Liver (tissue), 9 donors: ENCODE measurements around the gene SLC12A5. TPM values are rescaled to one million over a fixed set of nuclear protein-coding genes. Genes with fewer than 3 reads are reported as not detected.

Experiments used
- DNase-seq: peaks from one replicate; pipeline ENCODE4 v3.0.0-alpha.2; 2017; ENCODE audit warnings: low spot score
- H3K27ac ChIP-seq, 2 donors: one replicate each; pipeline ENCODE4 v1.7.0; 2013; ENCODE audit warnings: inconsistent platforms in 2 of 2, low read length in 2 of 2, control low read depth in 1 of 2, low read depth in 1 of 2, mild to moderate bottlenecking in 1 of 2
- H3K27me3 ChIP-seq, 4 donors: one replicate each; pipeline versions ENCODE4 v1.6.1 to v1.7.0; 2013; ENCODE audit warnings: low read length in 3 of 4, inconsistent platforms in 1 of 4, mild to moderate bottlenecking in 1 of 4, moderate library complexity in 1 of 4; ENCODE audit not compliant: control insufficient read depth in 4 of 4, insufficient read depth in 4 of 4
- H3K36me3 ChIP-seq, 4 donors: one replicate each; pipeline versions ENCODE4 v1.6.1 to v1.7.0; 2013; ENCODE audit warnings: low read length in 3 of 4, mild to moderate bottlenecking in 3 of 4, low read depth in 1 of 4, moderate library complexity in 1 of 4; ENCODE audit not compliant: control insufficient read depth in 4 of 4, insufficient read depth in 3 of 4
- H3K4me1 ChIP-seq, 4 donors: one replicate each; pipeline versions ENCODE4 v1.6.1 to v1.7.0; 2013; ENCODE audit warnings: low read length in 3 of 4, mild to moderate bottlenecking in 3 of 4, moderate library complexity in 1 of 4; ENCODE audit not compliant: control insufficient read depth in 4 of 4, insufficient read depth in 4 of 4
- H3K4me3 ChIP-seq, 3 donors: one replicate each; pipeline versions ENCODE4 v1.6.1 to v1.7.0; 2013; ENCODE audit warnings: low read length in 3 of 3, control low read depth in 1 of 3, low read depth in 1 of 3, mild to moderate bottlenecking in 1 of 3
- H3K9ac ChIP-seq, 2 donors: one replicate each; pipeline ENCODE4 v1.7.0; 2013; ENCODE audit warnings: low read length in 2 of 2, mild to moderate bottlenecking in 2 of 2, moderate library complexity in 2 of 2, control low read depth in 1 of 2, low read depth in 1 of 2
- H3K9me3 ChIP-seq, 4 donors: one replicate each; pipeline versions ENCODE4 v1.6.1 to v1.7.0; 2013; ENCODE audit warnings: low read length in 3 of 4; ENCODE audit not compliant: control insufficient read depth in 4 of 4
- ATF3 ChIP-seq: IDR thresholded peaks from 2 replicates; pipeline ENCODE4 v1.6.1; 2016; ENCODE audit warnings: antibody characterized with exemption
- CTCF ChIP-seq: fragments of 150-350 bp; IDR thresholded peaks from 2 replicates; pipeline ENCODE4 v1.5.1; 2017; ENCODE audit warnings: improper control_type of control experiment, low read depth, low read length; ENCODE audit not compliant: missing input control
- EGR1 ChIP-seq, 2 donors: IDR thresholded peaks; 2 replicates each; pipeline ENCODE4 v1.6.1; 2016 to 2018; ENCODE audit warnings: antibody characterized with exemption in 2 of 2, low read depth in 2 of 2
- FOXA1 ChIP-seq: IDR thresholded peaks from 2 replicates; pipeline ENCODE4 v1.6.1; 2016; ENCODE audit warnings: antibody characterized with exemption
- FOXA2 ChIP-seq: IDR thresholded peaks from 2 replicates; pipeline ENCODE4 v1.6.1; 2016; ENCODE audit warnings: antibody characterized with exemption
- GABPA ChIP-seq, 2 donors: IDR thresholded peaks in 1 of 2; conservative IDR thresholded peaks in 1 of 2; 2 replicates each; pipeline ENCODE4 v1.6.1; 2016; ENCODE audit warnings: antibody characterized with exemption in 2 of 2, mild to moderate bottlenecking in 1 of 2, moderate library complexity in 1 of 2
- HNF4A ChIP-seq, 2 donors: conservative IDR thresholded peaks; 2 replicates each; pipeline ENCODE4 v1.6.1; 2016; ENCODE audit warnings: antibody characterized with exemption in 2 of 2, mild to moderate bottlenecking in 2 of 2
- HNF4G ChIP-seq: IDR thresholded peaks from 2 replicates; pipeline ENCODE4 v1.6.1; 2016; ENCODE audit warnings: antibody characterized with exemption
- JUND ChIP-seq, 2 donors: IDR thresholded peaks; 2 replicates each; pipeline ENCODE4 v1.6.1; 2016; ENCODE audit warnings: antibody characterized with exemption in 2 of 2
- NR2F2 ChIP-seq: IDR thresholded peaks from 2 replicates; pipeline ENCODE4 v1.6.1; 2016; ENCODE audit warnings: antibody characterized with exemption
- REST ChIP-seq: IDR thresholded peaks from 2 replicates; pipeline ENCODE4 v1.6.1; 2016; ENCODE audit warnings: antibody characterized with exemption, mild to moderate bottlenecking
- RXRA ChIP-seq, 2 donors: IDR thresholded peaks; 2 replicates each; pipeline ENCODE4 v1.6.1; 2017 to 2018; ENCODE audit warnings: antibody characterized with exemption in 2 of 2, mild to moderate bottlenecking in 1 of 2
- SP1 ChIP-seq: IDR thresholded peaks from 2 replicates; pipeline ENCODE4 v1.6.1; 2018; ENCODE audit warnings: antibody characterized with exemption, mild to moderate bottlenecking
- TAF1 ChIP-seq: conservative IDR thresholded peaks from 2 replicates; pipeline ENCODE4 v1.6.1; 2016; ENCODE audit warnings: antibody characterized with exemption, mild to moderate bottlenecking
- ZBTB33 ChIP-seq: IDR thresholded peaks from 2 replicates; pipeline ENCODE4 v1.6.1; 2016; ENCODE audit warnings: antibody characterized with exemption
- WGBS: extraction: QIAGEN DNeasy Blood & Tissue Kit; methylation state at CpG from one replicate; pipeline ENCODE4 v1.1.7; 2013; 5-methylcytosine and 5-hydroxymethylcytosine counted together
- polyA plus RNA-seq, 2 donors: library from polyadenylated mRNA; stranded (reverse) in 1 of 2; unstranded in 1 of 2; fragments of 200-250 nt in 1 of 2; fragments of >200 nt in 1 of 2; fragmentation: Nextera tagmentation in 1 of 2; extraction: Ambion mirVana in 1 of 2; gene quantifications; one replicate each; pipeline versions ENCODE4 v1.2.1 to v1.2.3, GENCODE V29; 2013 to 2015
- total RNA-seq, 2 donors: library from RNA; depleted of rRNA; stranded (reverse); fragments of >200 nt; gene quantifications; one replicate each; pipeline ENCODE4 v1.2.3, GENCODE V29; 2014
- donor health status: healthy.
- donor health status: healthy.
- donor health status: healthy.
- donor health status: healthy.
- donor health status: healthy.

Gene SLC12A5
- total and polyA plus RNA-seq, 4 donors: 0.33 to 1.5 TPM; not detected in 2

GRCh38 chr20:46037036-46037435 lies 8.0 kb downstream of the SLC12A5 start (continued):
- TF ChIP-seq JUND (IDR thresholded peaks at IDR 0.05) (no peak), HNF4G (no peak), HNF4A (conservative IDR thresholded peaks at IDR 0.05) (no peak), CTCF (no peak), TAF1 (no peak), GABPA (IDR thresholded peaks at IDR 0.05 in 1 of 2, conservative IDR thresholded peaks at IDR 0.05 in 1 of 2) (no peak), NR2F2 (no peak)

GRCh38 chr20:46040902-46041535 lies 12.0 kb downstream of the SLC12A5 start:
- peak; percentile 64 for DNase-seq
- WGBS: 30% methylated on average over 18 of the region's 18 CpGs
- TF ChIP-seq FOXA2 (no peak), REST (peak; percentile 99)
- Histone ChIP-seq H3K36me3 (no peaks in the 10 kb centered on the region), H3K4me3 (no peak overlapping the region), H3K9me3 (no peaks in the 10 kb centered on the region), H3K4me1 (no peaks in the 10 kb centered on the region), H3K9ac (no peak overlapping the region), H3K27me3 (peaks cover 0 to 9% (median 2%) of the 10 kb centered on the region in 4 donors), H3K27ac (no peak overlapping the region)

- Histone ChIP-seq H3K27ac (no peak overlapping the region), H3K9ac (no peak overlapping the region), H3K4me3 (no peak overlapping the region), H3K9me3 (no peaks in the 10 kb centered on the region), H3K4me1 (no peaks in the 10 kb centered on the region), H3K36me3 (no peaks in the 10 kb centered on the region), H3K27me3 (peaks cover 0 to 9% (median 2%) of the 10 kb centered on the region in 4 donors)
- 50% methylated on average over 7 of the region's 7 CpGs for WGBS
- no peak for TF ChIP-seq ATF3
- TF ChIP-seq ZBTB33: no peak
- TF ChIP-seq HNF4A (conservative IDR thresholded peaks at IDR 0.05): no peak
- no peak for TF ChIP-seq SP1
- TF ChIP-seq FOXA1: no peak
- no peak for TF ChIP-seq HNF4G
- TF ChIP-seq JUND (IDR thresholded peaks at IDR 0.05): no peak
- no peak for TF ChIP-seq RXRA (IDR thresholded peaks at IDR 0.05)
- no peak for TF ChIP-seq EGR1 (IDR thresholded peaks at IDR 0.05; ENCODE audit: low read depth in 2 of 2)
- no peak for TF ChIP-seq NR2F2
- TF ChIP-seq FOXA2: no peak
- TF ChIP-seq TAF1: no peak
- no peak for TF ChIP-seq GABPA (IDR thresholded peaks at IDR 0.05 in 1 of 2, conservative IDR thresholded peaks at IDR 0.05 in 1 of 2)
- no peak for DNase-seq
These were observed 14.5 kb downstream of the SLC12A5 start for GRCh38 chr20:46043556-46043955.
